ENCODE measurements around the gene DDX49. TPM values are rescaled to one million over a fixed set of nuclear protein-coding genes. Genes with fewer than 3 reads are reported as not detected.
A peak's percentile ranks its signal among the peaks of the same experiment; 100 is the strongest.

Gene DDX49
- total RNA-seq, 1 donor from 2014 or later: 44.7 TPM

DNA sequence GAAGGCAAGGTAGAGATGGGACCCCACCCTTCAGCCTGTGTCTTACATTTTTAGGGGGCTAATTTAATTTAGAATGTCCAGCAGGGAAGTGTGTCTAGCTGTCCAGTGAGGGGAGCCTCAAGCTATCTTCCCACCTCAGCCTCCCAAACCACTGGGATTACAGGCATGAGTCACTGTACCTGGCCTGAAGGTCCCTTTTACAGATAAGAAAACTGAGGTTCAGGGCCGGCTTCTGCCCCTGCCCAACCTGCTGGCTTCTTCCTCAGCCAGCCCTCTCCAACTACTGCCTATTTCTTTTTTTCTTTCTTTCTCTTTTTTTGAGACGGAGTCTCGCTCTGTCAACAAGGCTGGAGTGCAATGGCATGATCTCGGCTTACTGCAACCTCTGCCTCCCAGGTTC lies 40.9 kb downstream of the DDX49 start:
- no peak overlapping the region for H3K27ac Mint-ChIP-seq
- peaks cover 19% of the 10 kb centered on the region for H3K27me3 Mint-ChIP-seq

GRCh38 chr19:18961767-18962620 lies 42.5 kb downstream of the DDX49 start:
- H3K4me1 Mint-ChIP-seq (ENCODE audit: low read depth): no peaks in the 10 kb centered on the region
- TF ChIP-seq, protein P1, sequence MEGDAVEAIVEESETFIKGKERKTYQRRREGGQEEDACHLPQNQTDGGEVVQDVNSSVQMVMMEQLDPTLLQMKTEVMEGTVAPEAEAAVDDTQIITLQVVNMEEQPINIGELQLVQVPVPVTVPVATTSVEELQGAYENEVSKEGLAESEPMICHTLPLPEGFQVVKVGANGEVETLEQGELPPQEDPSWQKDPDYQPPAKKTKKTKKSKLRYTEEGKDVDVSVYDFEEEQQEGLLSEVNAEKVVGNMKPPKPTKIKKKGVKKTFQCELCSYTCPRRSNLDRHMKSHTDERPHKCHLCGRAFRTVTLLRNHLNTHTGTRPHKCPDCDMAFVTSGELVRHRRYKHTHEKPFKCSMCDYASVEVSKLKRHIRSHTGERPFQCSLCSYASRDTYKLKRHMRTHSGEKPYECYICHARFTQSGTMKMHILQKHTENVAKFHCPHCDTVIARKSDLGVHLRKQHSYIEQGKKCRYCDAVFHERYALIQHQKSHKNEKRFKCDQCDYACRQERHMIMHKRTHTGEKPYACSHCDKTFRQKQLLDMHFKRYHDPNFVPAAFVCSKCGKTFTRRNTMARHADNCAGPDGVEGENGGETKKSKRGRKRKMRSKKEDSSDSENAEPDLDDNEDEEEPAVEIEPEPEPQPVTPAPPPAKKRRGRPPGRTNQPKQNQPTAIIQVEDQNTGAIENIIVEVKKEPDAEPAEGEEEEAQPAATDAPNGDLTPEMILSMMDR (IDR thresholded peaks at IDR 0.05; ENCODE audit: unreplicated experiment): no peak
- no peak overlapping the region for H3K4me3 Mint-ChIP-seq (ENCODE audit: low read depth)
- no peaks in the 10 kb centered on the region for H3K9me3 Mint-ChIP-seq (ENCODE audit: low read depth)
- H3K36me3 Mint-ChIP-seq (ENCODE audit: insufficient read depth): no peaks in the 10 kb centered on the region
- DNase-seq (ENCODE audit: low spot score, unreplicated experiment): peak; percentile 41
- H3K27me3 Mint-ChIP-seq: peaks cover 19% of the 10 kb centered on the region
- H3K27ac Mint-ChIP-seq: no peak overlapping the region

More for the DNA sequence above, 40.9 kb downstream of the DDX49 start:
- no peak overlapping the region for H3K4me3 Mint-ChIP-seq (ENCODE audit: low read depth)
- no peaks in the 10 kb centered on the region for H3K4me1 Mint-ChIP-seq (ENCODE audit: low read depth)
- H3K36me3 Mint-ChIP-seq (ENCODE audit: insufficient read depth): no peaks in the 10 kb centered on the region
- no peaks in the 10 kb centered on the region for H3K9me3 Mint-ChIP-seq (ENCODE audit: low read depth)
- DNase-seq (ENCODE audit: low spot score, unreplicated experiment): no peak
- TF ChIP-seq, protein P1 (IDR thresholded peaks at IDR 0.05; ENCODE audit: unreplicated experiment): no peak

DNA sequence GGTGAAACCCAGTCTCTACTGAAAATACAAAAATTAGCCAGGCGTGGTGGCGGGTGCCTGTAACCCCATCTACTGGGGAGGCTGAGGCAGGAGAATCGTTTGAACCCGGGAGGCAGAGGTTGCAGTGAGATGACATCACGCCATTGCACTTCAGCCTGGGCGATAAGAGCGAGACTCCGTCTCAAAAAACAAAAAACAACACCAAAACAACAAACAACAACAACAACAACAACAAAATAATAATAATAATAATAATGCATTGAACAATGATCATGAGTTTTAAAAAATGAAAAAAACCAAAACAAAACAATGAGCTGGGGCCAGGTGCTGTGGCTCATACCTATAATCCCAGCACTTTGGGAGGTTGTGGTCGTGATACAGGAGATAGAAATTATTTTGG lies 44.6 kb downstream of the DDX49 start:
- TF ChIP-seq, protein P1 (IDR thresholded peaks at IDR 0.05; ENCODE audit: unreplicated experiment): no peak
- Mint-ChIP-seq H3K36me3 (ENCODE audit: insufficient read depth) (no peaks in the 10 kb centered on the region), H3K9me3 (ENCODE audit: low read depth) (no peaks in the 10 kb centered on the region), H3K27me3 (peaks cover 19% of the 10 kb centered on the region), H3K4me1 (ENCODE audit: low read depth) (no peaks in the 10 kb centered on the region), H3K27ac (no peak overlapping the region), H3K4me3 (ENCODE audit: low read depth) (no peak overlapping the region)
- no peak for DNase-seq (ENCODE audit: low spot score, unreplicated experiment)

DNA sequence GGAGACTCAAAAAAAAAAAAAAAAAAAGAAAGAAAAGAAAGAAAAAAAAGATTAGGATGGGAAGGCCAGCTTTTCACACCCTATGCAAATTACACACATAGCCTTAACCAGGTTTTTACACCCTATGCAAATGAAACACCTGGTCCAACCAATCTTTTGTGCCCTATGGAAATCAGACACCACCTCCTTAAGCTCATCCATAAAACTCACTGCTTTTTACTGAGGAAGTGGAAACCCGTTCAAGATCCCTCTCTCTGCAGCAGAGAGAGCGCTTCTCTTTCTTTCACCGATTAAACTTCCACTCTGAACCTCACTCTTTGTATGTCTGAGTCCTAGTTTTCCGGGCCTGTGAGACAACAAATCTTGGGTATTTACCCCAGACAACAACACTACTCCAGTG lies 46.8 kb downstream of the DDX49 start:
- Mint-ChIP-seq H3K4me1 (ENCODE audit: low read depth) (no peaks in the 10 kb centered on the region), H3K36me3 (ENCODE audit: insufficient read depth) (no peaks in the 10 kb centered on the region), H3K27ac (no peak overlapping the region), H3K9me3 (ENCODE audit: low read depth) (no peaks in the 10 kb centered on the region), H3K27me3 (peaks cover 17% of the 10 kb centered on the region), H3K4me3 (ENCODE audit: low read depth) (no peak overlapping the region)
- TF ChIP-seq, protein P1 (IDR thresholded peaks at IDR 0.05; ENCODE audit: unreplicated experiment): no peak
- no peak for DNase-seq (ENCODE audit: low spot score, unreplicated experiment)

GRCh38 chr19:18967358-18968146 lies 48.0 kb downstream of the DDX49 start:
- Mint-ChIP-seq H3K4me3 (ENCODE audit: low read depth) (no peak overlapping the region), H3K36me3 (ENCODE audit: insufficient read depth) (no peaks in the 10 kb centered on the region), H3K27ac (no peak overlapping the region), H3K27me3 (peaks cover 5% of the 10 kb centered on the region), H3K4me1 (ENCODE audit: low read depth) (peaks cover 3% of the 10 kb centered on the region), H3K9me3 (ENCODE audit: low read depth) (no peaks in the 10 kb centered on the region)
- no peak for DNase-seq (ENCODE audit: low spot score, unreplicated experiment)
- TF ChIP-seq, protein P1 (IDR thresholded peaks at IDR 0.05; ENCODE audit: unreplicated experiment): no peak

Data from progenitor cell of endocrine pancreas (in vitro differentiated cells).